HG03196 (cell line): ENCODE measurements around the gene UNC45B.
"Not testable (repeated sequence)": the region's sequence is repeated elsewhere in the genome, so short reads cannot be mapped to it uniquely, and the experiment has no call there.

Experiments used
- ATAC-seq: cut with Tn5 transposase; IDR thresholded peaks from one replicate; pipeline ENCODE4 v1.9.1; 2021; ENCODE audit not compliant: unreplicated experiment

UNC45B gene

DNA sequence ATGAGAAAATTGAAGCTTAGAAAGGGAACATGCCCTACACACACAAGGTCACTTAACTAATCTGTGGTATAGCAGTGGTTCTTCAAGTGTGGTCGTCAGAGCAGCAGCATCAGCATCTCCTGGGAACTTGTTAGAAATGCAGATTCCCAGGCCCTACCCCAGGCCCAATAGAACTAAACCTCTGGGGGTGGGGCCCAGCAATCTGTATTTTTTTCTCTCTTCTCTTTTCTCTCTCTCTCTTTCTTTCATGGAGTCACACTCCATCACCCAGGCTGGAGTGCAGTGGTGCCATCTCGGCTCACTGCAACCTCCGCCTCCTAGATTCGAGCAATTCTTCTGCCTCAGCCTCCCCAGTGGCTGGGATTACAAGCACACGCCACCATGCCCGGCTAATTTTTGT, 9.4 kb upstream of the UNC45B start:
- no peak for ATAC-seq

DNA sequence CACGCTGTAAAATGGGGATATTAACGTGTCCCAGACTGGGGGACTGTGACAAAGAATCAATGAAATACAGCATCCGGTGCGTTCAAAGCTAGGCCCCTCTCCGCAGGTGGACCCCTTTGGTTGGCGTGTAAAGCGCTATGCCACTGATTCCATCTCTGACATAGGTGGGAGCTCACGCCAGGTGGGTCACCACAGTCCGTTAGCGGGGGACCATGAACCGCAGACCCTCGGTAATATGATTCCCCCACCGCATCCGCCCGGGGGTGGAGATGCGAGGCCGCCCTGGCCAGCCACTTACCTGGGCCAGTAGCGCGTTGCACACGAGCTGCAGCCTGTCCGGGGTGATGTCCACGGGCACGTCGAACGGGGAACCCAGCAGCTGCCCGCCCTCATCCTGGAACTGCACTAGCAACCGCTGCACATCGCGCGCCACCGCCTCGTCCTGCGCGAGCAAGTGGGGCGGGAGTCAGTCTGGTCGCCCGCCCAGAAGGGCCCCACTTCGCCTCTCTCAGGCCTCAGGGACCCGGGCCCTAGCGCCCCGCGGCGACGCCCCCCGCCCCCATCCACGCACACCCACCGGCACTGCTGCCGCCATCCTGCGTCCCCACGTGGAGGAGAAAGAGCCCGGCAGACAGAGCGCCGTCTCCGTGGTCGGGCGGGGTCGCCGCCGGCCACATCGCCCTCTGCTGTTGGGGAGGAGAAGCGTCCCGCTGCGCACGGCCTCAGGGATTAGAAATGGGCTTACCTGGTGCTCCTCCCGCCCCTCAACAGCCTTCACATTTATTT, 5.7 kb upstream of the UNC45B start, which contains the start of gene NLE1:
Gene NLE1, minus strand, starts transcription at position 623 of the 786 bp plus-strand sequence. Its CDS starts 28 bp downstream, at position 595.
- ATAC-seq: peak; percentile 79

DNA sequence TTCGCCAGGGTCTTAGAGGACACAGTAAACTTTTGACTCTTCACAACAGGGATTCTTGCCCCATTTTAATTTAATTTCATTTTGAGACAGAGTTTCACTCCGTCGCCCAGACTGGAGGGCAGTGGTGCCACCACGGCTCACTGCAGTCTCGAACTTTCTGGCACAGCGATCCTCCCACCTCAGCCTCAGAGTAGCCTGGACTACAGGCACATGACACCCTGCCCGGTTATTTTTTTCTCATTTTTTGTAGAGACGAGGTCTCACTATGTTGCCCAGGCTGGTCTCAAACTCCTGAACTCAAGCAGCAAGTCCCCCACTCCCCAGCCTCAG, 5.2 kb upstream of the UNC45B start:
- ATAC-seq: no peak

DNA sequence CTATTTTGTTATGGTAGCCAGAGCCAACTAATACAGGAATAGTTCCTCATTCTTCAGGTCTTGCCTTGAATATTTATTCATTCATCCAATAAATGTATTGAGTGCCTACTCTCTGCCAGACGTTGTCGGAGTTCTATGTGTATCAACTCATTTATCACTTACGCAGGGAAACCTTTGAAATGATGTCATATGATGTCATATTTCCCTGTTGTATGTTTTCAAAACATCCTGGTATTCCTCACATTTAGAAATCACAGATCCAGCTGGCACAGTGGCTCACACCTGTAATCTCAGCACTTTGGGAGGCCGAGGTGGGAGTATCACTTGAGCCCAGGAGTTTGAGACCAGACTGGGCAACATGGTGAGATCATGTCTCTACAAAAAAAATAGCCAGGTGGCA, 2.8 kb upstream of the UNC45B start:
- ATAC-seq: no peak

DNA sequence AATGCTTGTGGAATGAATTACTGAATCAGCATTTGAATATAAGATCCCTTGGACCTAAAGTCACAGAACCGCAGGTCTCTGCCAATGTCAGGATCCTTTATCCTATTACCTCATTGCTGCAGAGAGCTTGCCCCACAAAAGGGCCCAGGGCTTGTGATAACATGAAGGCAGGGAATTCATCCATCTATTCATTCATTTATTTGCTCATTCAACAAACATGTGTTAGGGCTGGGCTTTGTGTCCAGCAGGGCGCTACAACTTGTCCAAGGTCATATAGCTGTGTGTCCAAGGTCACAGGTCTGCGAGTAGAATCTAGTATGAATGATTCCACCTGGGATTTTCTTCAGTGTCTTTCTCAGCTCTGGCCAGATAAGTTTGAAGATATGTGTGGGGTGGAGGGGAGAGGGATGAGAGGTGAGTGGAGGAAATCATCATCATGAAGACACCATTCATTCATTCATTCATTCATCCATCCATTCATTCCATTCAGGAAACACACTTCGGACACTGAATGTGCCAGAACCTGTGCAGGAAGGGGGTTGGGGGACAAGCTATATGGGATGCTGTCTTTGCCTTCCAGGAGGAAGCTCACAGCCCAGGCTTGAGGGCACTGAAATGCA, 1.3 kb upstream of the UNC45B start:
- ATAC-seq: no peak

DNA sequence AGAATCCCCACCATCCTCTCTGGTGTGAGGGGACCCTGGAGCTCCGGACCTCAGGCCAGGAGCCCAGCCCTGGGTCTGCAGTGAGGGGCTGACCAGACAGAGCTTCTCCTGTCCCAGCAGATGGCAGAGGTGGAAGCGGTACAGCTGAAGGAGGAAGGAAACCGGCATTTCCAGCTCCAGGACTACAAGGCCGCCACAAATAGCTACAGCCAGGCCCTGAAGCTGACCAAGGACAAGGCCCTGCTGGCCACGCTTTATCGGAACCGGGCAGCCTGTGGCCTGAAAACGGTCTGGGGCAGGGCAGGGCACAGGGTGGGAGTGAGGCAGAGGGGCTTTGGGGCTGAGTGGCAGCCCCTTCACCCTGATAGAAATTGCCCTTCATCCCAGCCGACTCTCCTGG, 527 bp downstream of the UNC45B start:
- ATAC-seq: no peak

DNA sequence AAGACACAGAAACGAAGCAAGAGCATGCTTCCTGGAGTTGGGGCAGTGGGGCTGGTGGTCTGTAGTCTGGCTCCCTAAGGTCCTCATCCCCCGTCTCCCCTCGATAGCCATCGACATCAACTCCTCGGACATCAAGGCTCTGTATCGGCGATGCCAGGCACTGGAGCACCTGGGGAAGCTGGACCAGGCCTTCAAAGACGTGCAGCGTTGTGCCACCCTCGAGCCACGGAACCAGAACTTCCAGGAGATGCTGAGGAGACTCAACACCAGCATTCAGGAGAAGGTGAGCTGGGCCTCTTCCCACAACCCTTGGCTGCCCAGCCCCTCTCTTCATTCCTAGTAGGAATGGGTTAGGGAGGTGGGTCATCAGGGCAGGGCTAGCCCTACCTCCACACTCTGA, 2.3 kb downstream of the UNC45B start:
- ATAC-seq: no peak

DNA sequence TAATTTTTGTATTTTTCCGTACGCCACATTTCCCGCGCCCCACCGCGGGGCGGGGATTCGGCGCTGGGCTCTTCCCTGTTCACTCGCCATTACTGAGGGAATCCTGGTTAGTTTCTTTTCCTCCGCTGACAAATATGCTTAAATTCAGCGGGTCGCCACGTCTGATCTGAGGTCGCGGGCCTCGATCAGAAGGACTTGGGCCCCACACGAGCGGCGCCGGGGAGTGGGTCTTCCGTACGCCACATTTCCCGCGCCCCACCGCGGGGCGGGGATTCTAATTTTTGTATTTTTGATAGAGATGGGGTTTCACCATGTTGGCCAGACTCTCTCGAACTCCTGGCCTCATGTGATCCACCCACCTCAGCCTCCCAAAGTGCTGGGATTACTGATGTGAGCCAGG, 3.5 kb downstream of the UNC45B start:
- ATAC-seq: not testable (repeated sequence)

DNA sequence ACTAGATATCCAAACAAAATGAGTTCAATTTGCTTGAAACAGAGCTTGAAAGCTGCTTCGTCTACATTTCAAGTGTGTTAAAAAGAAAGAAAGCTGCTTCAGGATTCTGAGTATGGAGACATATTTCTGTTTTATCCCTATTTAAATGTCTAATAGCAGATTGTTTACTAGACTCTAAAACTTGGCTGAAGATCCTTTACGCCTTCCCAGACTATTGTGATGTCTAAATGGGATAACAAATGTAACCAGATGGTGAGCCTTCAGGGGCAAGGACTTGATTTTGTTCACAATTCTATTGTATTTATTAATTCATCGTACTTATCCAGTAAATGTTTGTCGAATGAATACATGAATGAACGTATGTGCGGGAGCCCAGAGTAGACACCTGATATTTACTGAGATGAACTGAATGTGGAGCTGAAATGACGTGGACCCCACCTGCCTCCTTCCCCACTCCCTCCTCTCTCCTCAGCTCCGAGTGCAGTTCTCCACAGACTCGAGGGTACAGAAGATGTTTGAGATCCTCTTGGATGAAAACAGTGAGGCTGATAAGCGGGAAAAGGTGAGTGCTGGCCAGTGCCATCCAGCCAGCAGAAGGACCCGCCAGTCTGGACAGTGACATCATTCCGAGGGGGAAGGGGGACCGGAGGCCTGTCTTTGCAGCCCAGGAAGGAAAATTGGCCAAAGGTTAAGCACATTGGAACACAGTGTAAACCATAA, 5.0 kb downstream of the UNC45B start:
- no peak for ATAC-seq

DNA sequence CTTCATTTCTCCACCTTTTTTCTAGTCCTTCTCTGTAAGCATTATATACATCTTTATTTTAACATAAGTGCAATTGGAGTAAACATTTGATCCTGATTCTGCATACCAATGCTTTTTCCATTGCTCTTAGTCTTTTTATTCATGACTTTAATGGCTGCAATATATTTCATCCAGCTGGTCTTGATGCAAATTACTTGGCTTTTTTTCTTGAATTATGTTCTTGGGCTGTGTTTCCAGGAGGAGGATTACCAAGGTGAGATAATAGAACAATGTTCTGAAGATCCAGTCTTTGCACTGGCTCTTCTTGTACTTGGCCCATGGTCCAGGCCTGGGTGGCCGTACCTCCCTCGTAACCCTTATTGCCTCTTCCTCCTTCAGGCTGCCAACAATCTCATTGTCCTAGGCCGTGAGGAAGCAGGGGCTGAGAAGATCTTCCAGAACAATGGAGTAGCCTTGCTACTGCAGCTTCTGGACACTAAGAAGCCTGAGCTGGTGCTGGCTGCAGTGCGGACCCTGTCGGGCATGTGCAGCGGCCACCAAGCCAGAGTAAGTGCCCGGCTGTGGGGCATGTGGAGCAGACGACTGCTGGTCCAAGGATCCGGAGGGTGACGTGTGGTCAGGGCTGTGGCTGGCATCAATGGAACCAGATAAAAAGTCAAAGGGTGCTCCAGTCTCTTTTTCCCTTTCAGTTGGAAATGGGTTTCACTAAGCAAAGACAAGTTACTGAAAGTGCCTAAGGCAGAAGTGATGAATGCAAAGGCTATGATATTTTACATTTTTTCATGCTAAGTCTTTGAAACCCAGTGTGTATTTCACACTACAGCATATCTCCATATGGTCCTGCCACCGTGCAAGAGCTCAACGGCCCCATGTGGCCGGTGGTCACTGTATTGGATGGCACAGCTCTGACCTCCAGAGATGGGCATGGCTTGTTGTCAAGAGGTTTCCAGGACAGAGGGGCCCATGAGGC, 6.9 kb downstream of the UNC45B start:
- ATAC-seq: no peak

DNA sequence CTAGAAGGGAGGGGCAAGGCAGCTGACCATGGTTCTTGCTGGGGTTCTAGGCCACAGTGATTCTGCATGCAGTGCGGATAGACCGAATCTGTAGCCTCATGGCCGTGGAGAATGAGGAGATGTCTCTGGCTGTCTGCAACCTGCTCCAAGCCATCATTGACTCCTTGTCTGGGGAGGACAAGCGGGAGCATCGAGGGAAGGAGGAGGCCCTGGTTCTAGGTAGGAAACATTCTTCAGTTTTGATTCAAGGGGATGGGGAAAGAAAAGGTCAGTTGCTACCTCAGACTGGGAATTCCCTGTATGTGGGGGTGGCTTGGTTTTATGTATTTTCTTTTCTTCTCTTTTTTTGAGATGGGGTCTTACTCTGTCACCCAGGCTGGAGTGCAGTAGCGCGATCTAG, 7.6 kb downstream of the UNC45B start:
- ATAC-seq: no peak

DNA sequence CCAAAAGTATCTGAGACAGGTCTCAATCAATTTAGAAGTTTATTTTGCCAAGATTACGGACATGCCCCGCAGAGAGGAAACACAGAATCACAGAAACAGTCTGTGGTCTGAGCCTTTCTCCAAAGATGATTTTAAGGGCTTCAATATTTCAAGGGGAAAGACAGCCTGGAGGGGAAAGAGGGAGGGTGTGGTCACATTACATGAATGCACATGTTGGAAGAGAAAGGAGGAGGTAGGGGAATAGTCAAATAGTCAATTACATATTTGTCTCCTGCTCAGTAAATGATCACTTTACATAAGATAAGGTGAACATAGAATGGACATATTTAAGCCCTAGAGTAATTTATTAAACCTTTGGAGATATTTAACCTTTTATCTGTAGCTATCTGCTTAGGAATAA, 12.3 kb downstream of the UNC45B start:
- ATAC-seq: no peak

DNA sequence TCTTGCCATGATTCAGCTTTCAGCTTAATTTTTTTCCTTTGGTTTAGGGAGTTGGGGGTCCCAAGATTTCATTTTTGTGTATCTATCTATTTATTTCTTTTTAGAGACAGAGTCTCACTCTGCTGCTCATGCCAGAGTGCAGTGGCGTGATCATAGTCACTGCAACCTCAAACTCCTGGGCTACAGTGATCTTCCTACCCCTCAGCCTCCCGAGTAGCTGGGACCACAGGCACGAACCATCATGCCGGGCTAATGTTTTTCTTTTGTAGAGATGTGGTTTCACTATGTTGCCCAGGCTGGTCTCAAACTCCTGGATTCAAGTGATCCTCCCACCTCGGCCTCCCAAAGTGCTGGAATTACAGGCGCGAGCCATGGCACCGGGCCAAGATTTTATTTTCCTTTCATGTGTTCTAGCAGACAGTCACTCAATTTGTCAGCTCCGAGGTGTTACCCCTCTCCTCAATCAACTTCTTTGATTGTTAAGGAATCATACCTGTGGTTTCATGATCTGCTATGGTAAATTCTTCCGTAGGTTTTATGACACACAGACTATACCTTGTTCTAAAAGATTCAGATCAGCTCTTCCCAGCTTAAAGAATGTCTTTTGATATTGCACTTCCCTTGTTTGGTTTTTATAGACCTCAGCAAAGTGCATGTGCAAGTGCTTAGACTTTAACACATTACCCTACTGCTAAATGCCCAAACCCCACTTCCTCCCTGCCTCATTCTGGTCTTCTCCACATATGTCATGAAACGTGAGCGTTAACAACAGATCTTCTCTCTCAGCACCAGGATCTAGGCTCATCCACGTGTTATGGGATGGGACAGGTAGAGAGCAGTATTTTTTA, 13.0 kb downstream of the UNC45B start:
- ATAC-seq: no peak

DNA sequence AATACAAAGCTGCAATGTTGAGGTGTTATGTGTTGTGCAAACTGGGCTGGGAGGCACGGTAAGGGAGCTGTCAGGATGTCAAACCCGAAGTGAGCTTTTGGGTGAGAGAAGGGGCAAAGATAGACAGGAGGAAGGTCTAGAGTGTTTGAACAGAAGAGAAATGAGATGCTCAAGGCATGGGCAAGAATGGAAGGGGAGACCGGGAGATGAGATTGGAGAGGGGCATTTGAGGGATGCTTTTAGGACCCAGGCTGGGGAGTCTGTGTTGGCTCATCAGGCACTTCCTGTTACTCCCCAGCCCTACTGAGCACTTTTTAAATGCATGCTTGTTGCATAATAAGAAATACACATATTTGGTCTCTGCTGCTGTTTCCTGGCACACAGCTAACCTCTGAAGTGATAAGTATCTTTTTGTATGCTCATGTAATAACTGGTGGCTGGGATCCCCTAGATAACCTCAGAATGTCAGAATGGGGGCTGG, 13.7 kb downstream of the UNC45B start:
- no peak for ATAC-seq

DNA sequence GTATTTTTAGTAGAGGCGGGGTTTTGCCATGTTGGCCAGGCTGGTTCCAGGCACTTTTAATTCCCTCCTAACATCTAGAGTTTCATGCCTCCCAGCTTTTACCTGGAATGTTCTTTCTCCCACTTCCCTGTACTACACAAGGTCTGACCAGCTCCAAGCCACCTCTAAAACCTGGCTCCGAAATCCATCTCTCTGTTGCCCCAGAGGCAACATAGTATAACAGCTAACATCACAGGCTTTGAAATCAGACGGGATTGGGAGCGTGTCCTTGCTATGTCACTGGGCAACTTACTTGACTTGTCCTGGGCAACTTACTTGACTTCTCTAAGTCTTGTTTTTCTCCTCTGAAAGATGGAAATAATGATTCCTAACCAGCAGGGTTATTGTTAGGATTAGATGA, 15.1 kb downstream of the UNC45B start:
- no peak for ATAC-seq

DNA sequence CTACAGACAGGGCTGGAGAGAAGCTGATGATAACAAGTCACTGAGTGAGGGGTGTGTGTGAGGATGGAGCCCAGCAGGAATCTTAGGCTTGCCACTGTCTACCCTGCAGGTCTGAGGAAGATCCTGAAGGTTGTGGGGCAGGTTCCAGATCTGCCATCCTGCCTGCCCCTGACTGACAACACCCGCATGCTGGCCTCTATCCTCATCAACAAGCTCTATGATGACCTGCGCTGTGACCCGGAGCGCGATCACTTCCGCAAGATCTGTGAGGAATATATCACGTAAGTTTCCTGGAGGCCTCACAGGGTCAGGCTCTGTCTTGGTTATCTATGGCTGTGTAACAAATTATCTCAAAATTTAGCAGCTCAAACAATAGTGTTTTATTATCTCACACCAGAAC, 16.3 kb downstream of the UNC45B start:
- ATAC-seq: no peak

DNA sequence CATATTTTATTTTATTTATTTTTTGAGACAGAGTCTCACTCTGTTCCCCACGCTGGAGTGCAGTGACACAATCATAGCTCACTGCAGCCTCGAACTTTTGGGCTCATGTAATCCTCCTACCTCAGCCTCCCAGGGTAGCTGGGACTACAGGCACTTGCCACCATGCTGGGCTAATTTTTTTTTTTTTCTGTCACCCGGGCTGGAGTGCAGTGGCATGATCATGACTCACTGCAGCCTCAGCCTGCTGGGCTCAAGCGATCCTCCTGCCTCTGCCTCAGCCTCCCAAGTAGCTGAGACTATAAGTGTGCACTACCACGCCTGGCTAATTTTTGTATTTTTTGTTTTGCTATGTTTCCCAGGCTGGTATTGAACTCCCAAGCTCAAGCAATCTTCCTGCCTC, 17.1 kb downstream of the UNC45B start:
- no peak for ATAC-seq

DNA sequence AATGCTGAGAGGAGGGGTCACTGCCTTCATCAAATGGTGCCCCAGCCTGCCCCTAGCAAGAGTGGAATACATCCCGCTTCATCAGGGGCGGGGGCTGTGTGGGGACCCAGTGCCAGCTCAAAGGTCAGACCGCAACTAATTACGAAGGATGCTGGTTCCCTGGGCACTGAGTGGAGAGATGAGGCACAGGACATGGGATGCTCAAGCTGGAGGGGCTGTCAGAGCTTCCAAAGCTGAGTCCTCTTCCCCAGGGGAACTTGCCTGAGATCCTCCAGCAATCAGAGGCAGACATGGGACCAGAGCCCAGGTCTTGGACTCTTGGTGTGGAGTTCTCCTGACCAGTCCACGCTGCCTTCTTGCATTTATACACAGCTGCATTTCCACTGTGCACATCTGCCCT, 18.9 kb downstream of the UNC45B start:
- ATAC-seq: no peak

DNA sequence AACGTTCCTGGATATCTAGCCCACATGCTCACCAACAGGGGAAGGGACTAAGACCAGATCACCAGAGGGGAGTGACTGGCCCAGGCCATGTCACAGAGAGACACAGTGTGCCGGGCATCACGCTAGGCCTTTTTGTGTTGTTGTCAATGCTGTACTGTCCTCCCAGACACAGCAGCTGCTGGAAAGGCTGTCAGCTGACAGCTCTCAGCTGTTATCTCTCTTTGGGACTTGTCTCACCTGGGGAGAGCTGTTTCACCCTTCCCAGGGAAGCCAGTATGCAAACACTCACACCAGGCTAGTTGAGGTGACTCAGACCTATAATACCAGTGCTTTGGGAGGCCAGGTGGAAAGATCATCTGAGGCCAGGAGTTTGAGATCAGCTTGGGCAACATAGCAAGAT, 19.4 kb downstream of the UNC45B start:
- ATAC-seq: no peak

DNA sequence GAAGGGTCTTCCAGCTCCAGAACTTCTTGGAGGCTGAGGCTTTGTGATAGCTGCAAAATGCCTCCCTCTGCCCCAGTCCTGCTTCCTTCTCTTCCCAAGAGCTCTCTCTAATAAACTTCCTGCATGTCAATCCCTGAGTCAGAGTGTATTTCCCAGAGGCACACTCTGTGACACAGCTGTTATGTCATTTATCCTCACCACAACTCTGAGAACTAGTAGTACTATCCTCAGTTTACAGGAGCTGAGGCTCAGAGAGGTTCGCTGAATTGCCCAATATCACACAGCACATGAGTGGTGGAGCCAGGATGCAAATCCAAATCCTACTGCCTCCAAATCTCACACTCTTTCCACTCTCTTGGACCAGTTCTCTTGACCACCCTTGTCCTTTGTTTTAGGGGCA, 20.0 kb downstream of the UNC45B start:
- ATAC-seq: no peak
